Bronchial epithelial cell (primary cell): Measurements from ENCODE around the gene CFDP1. TPM values are rescaled to one million over a fixed set of nuclear protein-coding genes. Genes with fewer than 3 reads are reported as not detected.

ENCODE experiments used
- DNase-seq: peaks from one replicate; pipeline ENCODE4 v3.0.0-alpha.2; 2010; ENCODE audit warnings: low read depth
- FAIRE-seq: peaks from 2 replicates; lab custom pipeline; 2011; peaks lifted over from hg19 to GRCh38; lab: Jason Lieb, UNC
- H3K27me3 ChIP-seq: 2 replicates; pipeline ENCODE4 v1.5.1; 2011; ENCODE audit warnings: low read length; ENCODE audit not compliant: control insufficient read depth, insufficient read depth
- H3K36me3 ChIP-seq: 2 replicates; pipeline ENCODE4 v1.5.1; 2011; ENCODE audit warnings: low read length; ENCODE audit not compliant: control insufficient read depth, insufficient read depth
- H3K4me3 ChIP-seq: 2 replicates; pipeline ENCODE4 v1.5.1; 2011; ENCODE audit warnings: mild to moderate bottlenecking, low read depth, low read length, control low read depth
- total RNA-seq: library from RNA; depleted of rRNA; stranded (reverse); fragments of >200 nt; gene quantifications from 2 replicates; pipeline ENCODE4 v1.2.1, GENCODE V29; 2014
- TF ChIP-seq, protein P1 (sequence below): IDR thresholded peaks from 2 replicates; pipeline ENCODE4 v1.5.1; 2011; ENCODE audit warnings: mild to moderate bottlenecking, moderate library complexity, low read length, control low read depth, inconsistent platforms; ENCODE audit not compliant: insufficient read depth, severe bottlenecking

The CFDP1 gene
- total RNA-seq, 1 donor from 2014 or later, result 46.6 TPM

GRCh38 chr16:75296606-75297005 lies 136.7 kb downstream of the CFDP1 start:
- no peak for FAIRE-seq
- no peak for DNase-seq
- Histone ChIP-seq H3K4me3 (no peak overlapping the region), H3K36me3 (peaks cover 7% of the 10 kb centered on the region), H3K27me3 (no peaks in the 10 kb centered on the region)
- TF ChIP-seq, protein P1, sequence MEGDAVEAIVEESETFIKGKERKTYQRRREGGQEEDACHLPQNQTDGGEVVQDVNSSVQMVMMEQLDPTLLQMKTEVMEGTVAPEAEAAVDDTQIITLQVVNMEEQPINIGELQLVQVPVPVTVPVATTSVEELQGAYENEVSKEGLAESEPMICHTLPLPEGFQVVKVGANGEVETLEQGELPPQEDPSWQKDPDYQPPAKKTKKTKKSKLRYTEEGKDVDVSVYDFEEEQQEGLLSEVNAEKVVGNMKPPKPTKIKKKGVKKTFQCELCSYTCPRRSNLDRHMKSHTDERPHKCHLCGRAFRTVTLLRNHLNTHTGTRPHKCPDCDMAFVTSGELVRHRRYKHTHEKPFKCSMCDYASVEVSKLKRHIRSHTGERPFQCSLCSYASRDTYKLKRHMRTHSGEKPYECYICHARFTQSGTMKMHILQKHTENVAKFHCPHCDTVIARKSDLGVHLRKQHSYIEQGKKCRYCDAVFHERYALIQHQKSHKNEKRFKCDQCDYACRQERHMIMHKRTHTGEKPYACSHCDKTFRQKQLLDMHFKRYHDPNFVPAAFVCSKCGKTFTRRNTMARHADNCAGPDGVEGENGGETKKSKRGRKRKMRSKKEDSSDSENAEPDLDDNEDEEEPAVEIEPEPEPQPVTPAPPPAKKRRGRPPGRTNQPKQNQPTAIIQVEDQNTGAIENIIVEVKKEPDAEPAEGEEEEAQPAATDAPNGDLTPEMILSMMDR, result no peak

DNA sequence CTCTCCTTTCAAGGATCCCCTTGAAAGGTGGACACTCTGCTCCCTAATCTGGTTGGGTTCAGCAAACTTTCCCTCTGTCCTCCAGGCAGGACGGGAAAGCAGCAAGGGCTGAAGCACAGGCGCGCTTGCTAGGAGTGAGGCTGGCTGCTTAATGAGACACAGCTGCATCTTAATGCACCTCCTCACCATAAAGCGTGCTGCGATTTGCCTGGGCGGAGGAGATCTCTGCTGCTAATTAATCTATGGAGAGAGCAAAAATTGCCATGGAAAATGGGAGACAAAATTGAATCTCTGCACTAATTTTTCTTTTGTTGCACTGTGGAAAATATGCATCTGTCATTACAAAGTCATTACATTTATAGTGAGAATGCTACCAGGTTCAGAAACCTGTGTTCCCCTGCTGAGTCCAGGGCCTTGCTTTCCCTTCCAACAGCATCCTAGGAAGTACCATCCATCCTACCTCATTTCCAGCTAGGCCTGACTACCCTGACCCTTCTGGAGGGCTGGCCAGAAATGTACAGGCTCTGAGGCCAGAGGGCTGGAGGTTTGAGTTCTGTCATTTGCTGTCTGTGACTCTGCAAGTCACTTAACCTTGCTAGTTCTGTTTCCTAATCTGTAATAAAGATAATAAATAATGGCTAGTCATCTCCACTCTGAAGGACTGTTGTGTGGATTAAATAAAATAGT lies 138.4 kb downstream of the CFDP1 start:
- TF ChIP-seq, protein P1, result no peak
- no peak for DNase-seq
- FAIRE-seq, result no peak
- Histone ChIP-seq H3K4me3 (no peak overlapping the region), H3K36me3 (peaks cover 7% of the 10 kb centered on the region), H3K27me3 (no peaks in the 10 kb centered on the region)

GRCh38 chr16:75293772-75294171 lies 139.5 kb downstream of the CFDP1 start:
- DNase-seq (no peak), FAIRE-seq (no peak)
- TF ChIP-seq, protein P1, result no peak
- H3K36me3 ChIP-seq, result peaks cover 7% of the 10 kb centered on the region
- no peaks in the 10 kb centered on the region for H3K27me3 ChIP-seq
- H3K4me3 ChIP-seq, result no peak overlapping the region

- TF ChIP-seq, protein P1, result no peak
- FAIRE-seq, result no peak
Observed at GRCh38 chr16:75293173-75293572, 140.1 kb downstream of the CFDP1 start.

GRCh38 chr16:75292691-75293090 lies 140.6 kb downstream of the CFDP1 start:
- DNase-seq (peak; percentile 34), FAIRE-seq (no peak)
- TF ChIP-seq, protein P1, result no peak
- Histone ChIP-seq H3K36me3 (peaks cover 7% of the 10 kb centered on the region), H3K27me3 (no peaks in the 10 kb centered on the region), H3K4me3 (no peak overlapping the region)

More at GRCh38 chr16:75293173-75293572, 140.1 kb downstream of the CFDP1 start:
- DNase-seq, result no peak
- Histone ChIP-seq H3K36me3 (peaks cover 7% of the 10 kb centered on the region), H3K4me3 (no peak overlapping the region), H3K27me3 (no peaks in the 10 kb centered on the region)

DNA sequence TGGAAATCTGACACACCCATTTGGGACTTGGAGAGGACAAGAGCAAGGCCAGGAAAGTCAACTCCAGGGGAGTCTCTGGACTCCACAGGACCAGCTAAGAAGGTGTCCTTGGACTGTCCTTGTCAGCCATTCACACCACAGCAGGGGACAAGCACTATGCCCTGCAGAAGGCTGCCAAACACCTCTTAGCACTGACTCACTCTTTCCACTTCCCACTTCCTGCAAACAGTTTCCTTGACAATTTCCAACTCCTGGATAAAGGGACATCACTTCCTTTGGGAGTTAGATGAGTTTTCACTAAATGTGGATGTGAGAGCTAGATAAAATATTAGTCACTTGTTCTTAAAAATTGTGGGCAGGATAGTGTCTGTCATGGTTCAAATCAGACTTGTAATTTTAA lies 144.1 kb downstream of the CFDP1 start:
- H3K27me3 ChIP-seq, result no peaks in the 10 kb centered on the region
- TF ChIP-seq, protein P1, result no peak
- H3K36me3 ChIP-seq, result peaks cover 6% of the 10 kb centered on the region
- peak; percentile 28 for DNase-seq
- no peak overlapping the region for H3K4me3 ChIP-seq
- no peak for FAIRE-seq
